GM20431 (cell line): Measurements from ENCODE around the gene TSPAN3.

Source experiments
- in situ Hi-C: fragments of 300-500 bp; cut with MseI, MboI; formaldehyde crosslinking; loops from one replicate; pipeline ENCODE4 v1.15.0; 2020; ENCODE audit warnings: low sequenced_read_pairs; ENCODE audit not compliant: unreplicated experiment

TSPAN3 gene

GRCh38 chr15:77026501-77027110 lies 44.3 kb downstream of the TSPAN3 start:
- in situ Hi-C loops, result no loop called here

DNA sequence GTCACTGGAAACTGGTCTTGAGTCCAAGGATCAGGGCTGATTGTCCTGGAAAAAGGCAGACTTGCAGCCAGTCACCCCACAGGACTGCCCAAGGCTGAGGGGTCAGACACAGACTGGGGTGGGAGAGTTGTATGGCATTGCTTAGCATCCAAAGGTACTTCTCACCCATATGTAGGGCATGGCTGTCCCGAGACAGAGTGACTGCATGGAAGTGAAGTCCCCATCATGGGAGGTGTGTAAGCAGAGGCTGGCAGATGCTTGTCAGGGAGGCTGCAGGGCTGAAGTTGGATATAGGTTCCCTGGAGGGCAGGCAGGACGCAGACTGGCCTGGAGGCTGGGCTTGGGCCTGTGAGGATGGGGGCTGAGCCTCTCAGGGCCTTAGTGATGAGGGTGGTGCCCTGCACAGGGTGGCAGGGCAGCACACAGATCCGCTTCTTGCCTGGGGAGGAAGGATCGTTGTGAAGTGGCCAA lies 44.9 kb downstream of the TSPAN3 start:
- in situ Hi-C loops, result no loop called here

DNA sequence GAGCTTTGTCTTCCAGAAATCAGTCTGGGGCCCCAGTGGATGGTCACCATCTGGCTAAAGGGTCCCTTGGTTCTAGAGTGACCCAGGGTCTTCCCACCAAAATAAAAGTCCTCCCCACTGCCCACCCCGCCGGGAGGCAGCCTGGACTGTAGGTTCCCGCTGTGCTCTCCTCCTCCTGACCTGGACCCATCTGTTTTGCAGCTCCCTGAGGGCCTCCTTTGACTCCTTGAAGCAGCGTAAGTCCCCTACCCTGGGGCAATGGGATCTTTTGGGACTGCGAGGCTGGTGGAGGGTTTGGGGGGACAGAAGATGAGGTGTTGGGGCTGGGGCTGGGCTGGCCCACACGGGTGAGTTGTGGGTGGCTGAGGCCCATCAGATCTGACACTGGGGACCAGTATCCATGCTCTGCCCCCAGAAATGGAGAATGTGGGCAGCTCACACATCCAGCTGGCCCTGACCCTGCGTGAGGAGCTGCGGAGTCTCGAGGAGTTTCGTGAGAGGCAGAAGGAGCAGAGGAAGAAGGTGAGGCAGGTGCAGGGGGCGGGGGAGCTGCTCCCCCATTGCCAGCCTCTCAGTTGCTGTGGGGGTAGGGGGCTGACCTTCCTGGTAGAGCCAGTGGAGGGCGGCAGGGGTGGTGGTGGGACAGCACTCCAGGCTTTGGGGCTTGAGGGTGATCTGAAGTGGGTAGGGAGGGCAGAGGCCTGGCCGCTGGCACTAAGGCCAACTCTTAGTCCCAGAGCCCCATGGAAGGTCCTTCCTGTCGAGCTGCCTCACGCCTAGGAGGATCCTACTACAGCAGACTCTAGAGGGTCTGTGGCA lies 45.6 kb downstream of the TSPAN3 start:
- in situ Hi-C loops, result no loop called here

DNA sequence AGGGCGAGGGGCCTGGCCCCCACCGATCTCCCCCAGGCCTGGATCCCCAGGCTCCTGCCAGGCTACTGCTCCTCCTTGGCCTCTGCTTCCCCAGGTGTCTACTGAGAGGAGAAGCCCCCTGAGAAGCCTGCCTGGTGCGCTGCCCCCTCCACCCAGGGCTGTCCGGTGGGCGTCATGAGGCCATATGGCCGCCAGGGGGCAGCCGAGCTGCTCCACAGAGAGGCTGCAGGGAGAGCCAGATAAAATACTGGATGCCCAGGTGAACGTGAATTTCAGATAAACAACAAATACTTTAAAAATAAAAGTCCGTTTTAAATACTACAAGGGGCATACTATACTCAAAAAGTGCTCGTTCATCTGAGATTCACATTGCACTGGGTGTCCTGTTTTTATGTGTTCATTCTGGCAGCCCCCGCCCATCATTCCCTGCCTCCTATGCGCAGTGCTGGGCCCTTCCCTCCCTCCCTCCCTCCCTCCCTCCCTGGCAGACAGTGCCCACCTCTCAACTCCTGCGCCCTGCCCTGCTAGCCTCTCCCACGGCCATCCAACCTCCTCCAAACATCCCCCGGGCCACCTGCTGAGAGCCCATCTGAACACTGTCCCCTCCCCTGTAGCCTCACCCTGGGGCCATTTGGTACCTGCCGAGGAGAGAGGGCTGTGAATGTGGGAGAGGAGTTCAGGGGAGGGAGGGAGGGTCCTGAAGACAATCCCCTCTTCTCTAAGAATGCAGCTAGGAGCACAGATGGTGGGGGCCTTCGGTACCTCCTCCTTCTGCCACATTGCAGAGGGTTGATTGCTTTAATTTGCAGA lies 46.4 kb downstream of the TSPAN3 start:
- in situ Hi-C loops, result no loop called here

DNA sequence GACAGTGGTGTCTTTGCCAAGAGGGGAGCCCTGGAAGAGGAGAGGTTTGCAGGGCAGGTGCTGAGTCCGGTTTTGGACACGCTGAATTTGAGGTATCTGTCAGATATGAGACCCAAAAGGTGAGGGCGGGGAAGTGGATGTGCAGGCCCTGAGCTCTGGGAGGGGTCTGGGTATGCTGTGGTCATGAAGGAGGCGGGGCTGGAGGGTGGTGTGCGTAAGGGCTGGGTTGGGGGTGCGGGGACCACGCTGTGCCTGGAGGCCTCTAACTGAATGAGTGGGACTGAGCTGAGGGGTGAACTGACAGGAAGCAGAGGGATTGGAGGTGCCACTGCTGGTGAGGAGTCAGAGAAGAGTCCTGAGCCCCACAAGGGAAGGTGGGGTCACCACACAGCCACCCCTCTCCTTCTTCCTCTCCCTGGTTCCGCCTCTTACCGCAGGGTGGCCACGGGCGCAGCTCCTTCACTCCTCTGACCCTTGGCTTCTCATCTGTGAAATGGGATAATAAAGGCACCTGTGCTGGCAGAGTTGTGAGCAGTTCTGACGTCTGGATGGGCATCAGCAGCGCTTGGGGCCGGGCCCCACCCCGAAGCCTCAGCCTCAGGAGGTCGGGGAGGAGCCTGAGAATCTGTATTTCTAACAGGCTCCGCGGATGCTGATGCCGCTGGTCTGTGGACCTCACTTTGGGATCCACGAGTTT lies 47.2 kb downstream of the TSPAN3 start:
- in situ Hi-C loops, result no loop called here

DNA sequence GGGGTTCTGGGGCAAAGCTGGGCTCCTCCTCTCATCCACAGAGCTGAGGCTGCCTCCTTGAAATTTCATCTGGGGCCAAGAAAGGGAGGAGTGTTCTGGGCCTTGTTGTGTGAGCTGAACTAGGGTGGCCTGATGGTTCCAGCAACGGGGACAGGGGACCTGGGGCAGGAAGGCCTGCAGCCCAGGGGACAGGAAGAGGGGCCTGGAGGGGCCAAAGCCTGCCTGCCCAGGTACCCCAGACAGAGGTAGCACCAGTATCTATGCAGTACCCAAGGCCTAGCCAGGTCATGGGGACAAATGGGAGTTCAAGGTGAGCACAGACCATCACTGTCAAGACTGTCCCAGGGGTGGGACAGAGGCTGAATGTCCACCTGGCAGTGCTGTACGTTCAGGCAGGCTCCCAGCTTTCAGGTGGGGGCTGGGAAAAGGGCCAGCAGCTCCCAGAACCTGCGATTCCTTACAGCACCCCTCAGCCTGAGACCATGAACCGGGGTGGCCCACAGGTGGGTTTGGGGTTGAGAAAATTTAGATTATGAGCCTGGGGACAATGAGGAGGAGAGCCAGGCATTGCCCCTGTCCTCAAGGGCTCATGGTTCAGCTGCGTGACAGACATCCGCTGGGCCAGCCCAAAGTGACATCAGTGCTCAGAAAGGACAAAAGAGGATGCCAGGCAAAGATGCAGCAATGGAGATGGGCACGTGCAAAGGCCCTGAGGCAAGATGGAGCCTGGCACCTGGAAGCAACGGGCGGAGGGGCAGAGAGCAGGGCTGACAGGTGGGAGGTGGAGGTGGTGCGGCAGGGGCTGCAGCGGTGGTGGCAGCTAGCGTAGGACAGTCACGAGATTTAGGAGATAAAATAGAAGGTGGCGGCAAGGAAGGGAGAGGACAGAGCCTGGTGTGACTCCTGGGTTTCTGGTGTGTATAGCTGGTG lies 48.0 kb downstream of the TSPAN3 start:
- in situ Hi-C loops, result no loop called here

DNA sequence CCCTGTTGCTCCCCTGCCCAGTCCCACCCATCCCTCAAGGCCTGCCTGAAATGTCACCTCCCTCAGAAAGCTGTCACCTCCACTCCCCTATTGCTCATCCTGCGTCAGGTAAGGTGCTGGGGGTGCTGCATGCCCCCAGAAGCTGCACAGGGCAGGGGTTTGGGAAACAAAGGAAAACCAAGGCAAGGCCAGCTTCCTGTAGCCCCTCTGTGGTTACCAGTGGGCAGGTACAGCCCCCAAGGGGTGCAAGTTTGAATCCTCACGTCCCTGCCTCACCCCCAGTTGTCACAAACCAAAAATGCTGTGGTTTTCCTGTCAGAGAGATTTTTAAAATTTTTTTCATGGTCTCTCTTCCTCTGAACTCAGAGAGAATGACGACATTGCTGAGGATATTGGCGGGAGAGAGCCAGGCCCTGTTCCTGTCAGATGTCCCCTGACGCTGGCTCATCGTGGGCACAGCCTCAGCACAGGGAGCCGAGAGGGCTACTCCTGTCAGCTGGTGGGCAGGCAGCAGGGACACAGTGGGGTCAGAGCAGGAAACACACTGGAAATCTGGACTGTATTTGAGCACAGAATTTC lies 49.0 kb downstream of the TSPAN3 start:
- in situ Hi-C loops, result no loop called here

DNA sequence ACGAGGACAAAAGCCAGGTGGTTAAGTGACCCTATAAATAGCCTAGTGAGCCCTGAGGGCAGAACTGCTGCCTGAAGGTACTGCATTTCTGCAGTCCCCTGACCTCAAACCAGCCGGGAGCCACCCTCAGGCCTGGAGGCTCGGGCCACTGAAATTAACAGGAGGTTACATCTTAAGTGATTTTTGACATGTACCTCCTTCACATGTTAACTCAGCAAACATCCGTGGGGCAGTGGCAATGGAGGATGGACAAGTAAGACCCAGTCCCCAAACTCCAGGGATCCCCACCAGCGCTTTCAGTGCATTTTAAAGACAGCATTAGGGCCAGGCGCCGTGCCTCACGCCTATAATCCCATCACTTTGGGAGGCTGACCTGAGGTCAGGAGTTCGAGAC lies 49.8 kb downstream of the TSPAN3 start:
- in situ Hi-C loops, result no loop called here

- in situ Hi-C loops, result no loop called here
Measured at GRCh38 chr15:77020348-77021087, 50.4 kb downstream of the TSPAN3 start.

DNA sequence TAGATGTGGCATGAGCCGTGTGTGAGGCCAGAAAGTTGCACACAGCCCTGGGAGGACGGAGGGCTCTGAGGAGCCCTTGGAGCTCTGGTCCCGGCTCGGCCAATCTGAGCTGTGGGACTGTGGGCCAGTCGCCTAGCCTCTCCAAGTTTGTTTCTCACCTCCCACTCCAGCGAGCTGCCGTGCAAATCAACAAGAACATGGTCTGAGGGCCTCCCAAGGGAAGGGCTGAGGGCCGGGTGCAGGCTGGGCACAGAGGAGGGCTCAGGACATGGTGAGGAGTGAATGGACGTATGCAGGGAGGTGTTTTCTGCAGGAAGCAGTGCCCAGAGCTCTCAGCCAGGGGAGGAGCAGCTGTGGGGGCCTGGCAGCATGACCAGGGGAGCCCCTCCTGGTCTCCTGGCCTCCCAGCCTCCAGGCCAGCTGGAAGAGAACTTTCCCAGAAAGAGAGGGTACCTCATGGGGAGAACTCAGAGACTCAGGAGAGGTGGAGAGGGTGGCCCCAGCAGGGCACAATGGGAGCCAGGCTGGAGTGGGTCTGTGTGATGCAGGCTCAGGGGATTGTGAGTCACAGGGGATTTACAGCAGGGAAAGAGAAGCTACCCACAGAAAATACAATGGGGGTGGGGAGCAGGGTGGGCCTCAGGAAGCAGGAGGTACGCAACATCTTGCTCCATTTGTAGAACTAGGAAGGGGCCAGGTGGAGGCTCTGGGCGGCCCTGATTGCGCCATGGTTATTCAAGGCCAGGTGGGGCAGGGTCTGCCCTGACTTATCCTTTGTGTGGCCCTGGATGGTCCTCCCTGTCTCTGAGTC lies 51.2 kb downstream of the TSPAN3 start:
- in situ Hi-C loops, result no loop called here

DNA sequence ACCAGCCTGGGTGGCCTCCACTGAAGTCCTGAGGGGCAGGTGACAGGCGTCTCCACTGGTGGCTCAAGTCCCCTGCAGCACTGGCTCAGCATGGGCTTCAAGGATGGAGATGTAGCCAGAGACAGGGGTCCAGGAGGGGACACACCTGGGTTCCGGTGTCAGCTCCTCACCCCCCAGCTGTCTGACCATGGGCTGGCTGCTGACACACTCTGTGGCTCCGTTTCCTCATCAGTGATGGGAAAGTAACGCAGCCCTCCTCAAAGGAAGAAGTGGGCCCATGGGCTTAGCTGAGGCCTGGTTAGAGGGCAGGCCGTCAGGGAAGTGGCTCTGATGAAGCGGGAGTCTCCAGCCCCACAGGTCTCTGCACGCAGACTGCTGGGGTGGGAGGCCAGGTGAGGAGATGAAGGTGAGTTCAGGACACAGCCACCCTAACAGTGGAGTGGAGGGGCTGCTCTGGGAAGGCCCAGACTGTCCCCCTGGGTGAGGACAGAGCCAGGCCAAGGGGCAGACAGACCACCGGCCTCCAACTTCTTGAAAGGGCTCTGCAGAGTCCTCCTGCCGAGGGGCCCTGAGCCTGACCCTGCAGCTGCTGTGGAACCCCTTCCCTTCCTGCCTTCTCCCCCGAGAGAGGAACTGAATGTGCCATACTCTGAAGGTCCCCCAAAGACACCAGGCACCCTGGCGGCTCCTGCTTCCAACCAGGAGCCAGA lies 52.0 kb downstream of the TSPAN3 start:
- in situ Hi-C loops, result no loop called here

- in situ Hi-C loops, result no loop called here
Measured at GRCh38 chr15:77017761-77018720, 52.9 kb downstream of the TSPAN3 start.

GRCh38 chr15:77017091-77017660 lies 53.7 kb downstream of the TSPAN3 start:
- in situ Hi-C loops, result no loop called here

DNA sequence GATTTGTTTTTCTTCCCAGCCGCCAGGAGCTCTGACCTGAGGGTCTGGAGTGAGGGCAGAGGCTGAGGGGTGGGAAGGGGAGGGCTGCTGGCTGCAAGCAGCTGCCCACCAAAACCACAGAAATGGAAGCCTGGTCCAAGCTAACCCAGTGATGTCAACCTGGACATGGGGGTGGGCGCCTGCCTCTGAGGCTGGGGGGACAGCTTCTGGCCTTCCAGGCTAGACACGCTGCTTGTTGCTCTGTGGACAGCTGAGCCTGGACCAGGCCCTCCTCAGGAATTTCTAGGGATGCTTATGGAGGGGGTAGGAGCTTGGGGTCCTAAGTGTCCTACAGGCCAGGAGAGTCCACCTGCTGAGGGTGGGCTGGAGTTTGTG lies 54.6 kb downstream of the TSPAN3 start:
- in situ Hi-C loops, result no loop called here

DNA sequence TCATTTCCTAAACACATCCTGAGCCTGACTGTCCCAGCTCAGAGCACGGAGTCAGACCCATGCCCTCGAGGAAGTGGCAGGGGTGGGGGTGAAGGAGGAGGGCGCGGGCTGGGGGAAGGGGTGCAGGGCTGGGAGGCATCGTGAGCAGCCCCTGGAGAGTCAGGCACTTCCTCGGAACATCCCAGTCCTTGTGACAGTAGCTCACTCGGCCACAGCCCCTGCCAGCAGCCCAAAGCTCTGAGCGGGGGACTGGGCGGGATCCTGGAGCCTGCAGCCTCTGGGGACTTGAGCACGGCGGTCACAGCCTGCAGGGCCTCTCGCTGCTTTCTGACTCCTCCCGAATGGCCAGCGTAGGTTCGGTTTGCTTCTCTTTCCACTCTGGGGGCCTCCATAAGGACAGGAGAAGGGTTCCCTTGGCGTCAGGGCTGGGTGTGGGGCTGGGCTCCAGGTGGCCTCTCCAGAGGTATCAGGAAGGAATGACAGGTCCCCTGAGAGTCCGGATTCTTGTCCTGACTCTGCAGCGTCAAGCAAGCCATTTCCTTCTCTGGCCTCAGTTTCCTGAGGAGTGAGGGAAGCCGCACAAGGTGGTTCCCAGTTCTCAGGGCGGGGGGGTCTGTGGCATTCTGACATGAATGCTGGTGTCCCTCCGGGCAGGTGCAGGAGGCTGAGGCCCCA lies 55.1 kb downstream of the TSPAN3 start:
- in situ Hi-C loops, result no loop called here
